Esophagus muscularis mucosa (tissue), 4 donors: ENCODE measurements around the gene PDIA5. TPM values are rescaled to one million over a fixed set of nuclear protein-coding genes. Genes with fewer than 3 reads are reported as not detected.

ENCODE experiments used
- DNase-seq: peaks from one replicate; pipeline ENCODE4 v3.0.0-alpha.2; 2017; ENCODE audit errors: extremely low spot score
- H3K27ac ChIP-seq, 4 donors: fragments of 200-600 bp; sonication (generic); replicated peaks in 1 of 4; 1 replicate in 3 of 4; 2 replicates in 1 of 4; pipeline ENCODE4 v1.5.1; 2016 to 2019; ENCODE audit warnings: mild to moderate bottlenecking in 1 of 4
- H3K27me3 ChIP-seq, 4 donors: fragments of 200-600 bp; sonication (generic); one replicate each; pipeline versions ENCODE4 v1.5.1 to v1.6.0; 2016 to 2019
- H3K36me3 ChIP-seq, 4 donors: fragments of 200-600 bp; sonication (generic); one replicate each; pipeline ENCODE4 v1.5.1; 2016 to 2019
- H3K4me1 ChIP-seq, 4 donors: fragments of 200-600 bp; sonication (generic); one replicate each; pipeline ENCODE4 v1.5.1; 2016 to 2019
- H3K4me3 ChIP-seq, 4 donors: fragments of 200-600 bp; sonication (generic); 1 replicate in 2 of 4; 2 replicates in 2 of 4; pipeline ENCODE4 v1.5.1; 2016 to 2019; ENCODE audit warnings: mild to moderate bottlenecking in 4 of 4, moderate library complexity in 1 of 4
- H3K9me3 ChIP-seq, 4 donors: fragments of 200-600 bp; sonication (generic); 1 replicate in 3 of 4; 2 replicates in 1 of 4; pipeline ENCODE4 v1.5.1; 2016 to 2019
- CTCF ChIP-seq, 3 experiments: fragments of 200-600 bp in 2 of 3; fragments of 450-650 bp in 1 of 3; sonication (generic) in 2 of 3; IDR thresholded peaks; one replicate each; pipeline ENCODE4 v1.5.1; 2017 to 2019; ENCODE audit warnings: antibody characterized with exemption in 3 of 3, mild to moderate bottlenecking in 2 of 3, moderate library complexity in 1 of 3
- EP300 ChIP-seq: sonication (generic); formaldehyde crosslinking; IDR thresholded peaks from one replicate; pipeline ENCODE4 v1.6.1; 2017; ENCODE audit warnings: antibody characterized with exemption
- POLR2A ChIP-seq: fragments of 450-650 bp; IDR thresholded peaks from one replicate; pipeline ENCODE4 v1.6.1; 2017; ENCODE audit warnings: antibody characterized with exemption, moderate library complexity, mild to moderate bottlenecking, low read depth
- POLR2AphosphoS5 ChIP-seq, 2 donors: sonication (generic); formaldehyde crosslinking; IDR thresholded peaks; one replicate each; pipeline ENCODE4 v1.6.1; 2017; ENCODE audit warnings: antibody characterized with exemption in 2 of 2
- WGBS: methylation state at CpG from one replicate; pipeline ENCODE4 v1.1.5; 2018; 5-methylcytosine and 5-hydroxymethylcytosine counted together
- intact Hi-C: fragments of 100-400 bp; cut with DNase I; formaldehyde crosslinking; loops from one replicate; pipeline ENCODE4 v1.15.1; 2023
- total RNA-seq, 4 donors: library from RNA; depleted of rRNA; stranded (reverse); fragments of >200 nt; gene quantifications; one replicate each; pipeline versions ENCODE4 v1.1.0 to v1.2.1, GENCODE V29; 2016

PDIA5 gene
- total RNA-seq, 4 donors from 2014 or later, result 12.5 to 16.4 (median 15.1) TPM

DNA sequence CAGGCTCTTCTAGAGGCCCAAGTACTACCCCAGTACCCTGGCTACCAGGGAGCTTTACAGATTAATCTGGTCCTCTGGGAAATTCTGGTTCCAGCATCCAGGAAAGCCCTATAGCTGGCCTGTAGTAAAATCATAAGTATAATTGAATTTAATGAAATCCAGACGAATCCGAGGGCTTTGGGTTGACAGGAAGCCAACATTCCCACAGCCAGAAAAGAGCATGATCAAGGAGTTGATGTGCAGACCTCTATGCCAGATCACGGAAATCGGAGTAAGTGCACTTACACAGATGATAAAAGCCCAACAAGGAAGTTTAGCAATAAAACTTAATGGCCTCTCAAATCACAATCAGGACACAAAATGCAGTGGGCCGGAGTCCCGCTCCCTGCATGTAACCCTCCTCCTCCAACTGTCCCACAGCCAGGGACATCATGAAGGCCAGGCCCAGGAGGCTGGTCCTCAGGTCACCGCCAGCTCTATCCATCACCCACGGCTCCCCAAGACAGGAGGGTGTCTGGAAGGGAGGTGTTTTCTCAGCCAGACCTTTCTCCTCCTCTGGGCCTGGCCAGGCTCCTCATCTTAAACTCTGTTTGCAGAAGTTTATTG, 72.1 kb downstream of the PDIA5 start:
- no peak for DNase-seq
- Histone ChIP-seq H3K36me3 (peaks cover 0 to 53% (median 21%) of the 10 kb centered on the region in 4 donors), H3K9me3 (no peaks in the 10 kb centered on the region), H3K4me1 (no peaks in the 10 kb centered on the region), H3K4me3 (no peak overlapping the region), H3K27ac (no peak overlapping the region), H3K27me3 (no peaks in the 10 kb centered on the region)
- TF ChIP-seq EP300, result no peak
- TF ChIP-seq POLR2A, result no peak
- no peak for TF ChIP-seq POLR2AphosphoS5 (IDR thresholded peaks at IDR 0.05)
- no peak for TF ChIP-seq CTCF (IDR thresholded peaks at IDR 0.05)
- WGBS, result 65% methylated on average over 8 of the region's 8 CpGs
- intact Hi-C loops, result no loop called here

- TF ChIP-seq CTCF (IDR thresholded peaks at IDR 0.05) (no peak), EP300 (no peak), POLR2A (no peak), POLR2AphosphoS5 (IDR thresholded peaks at IDR 0.05) (no peak)
- Histone ChIP-seq H3K9me3 (no peaks in the 10 kb centered on the region), H3K27ac (no peak overlapping the region), H3K36me3 (peaks cover 0 to 53% (median 21%) of the 10 kb centered on the region in 4 donors), H3K4me1 (no peaks in the 10 kb centered on the region), H3K27me3 (no peaks in the 10 kb centered on the region), H3K4me3 (no peak overlapping the region)
- no peak for DNase-seq
- intact Hi-C loops, result no loop called here
- WGBS, result 79% methylated on average over 5 of the region's 5 CpGs
Observed at GRCh38 chr3:123139522-123139921, 72.7 kb downstream of the PDIA5 start.

DNA sequence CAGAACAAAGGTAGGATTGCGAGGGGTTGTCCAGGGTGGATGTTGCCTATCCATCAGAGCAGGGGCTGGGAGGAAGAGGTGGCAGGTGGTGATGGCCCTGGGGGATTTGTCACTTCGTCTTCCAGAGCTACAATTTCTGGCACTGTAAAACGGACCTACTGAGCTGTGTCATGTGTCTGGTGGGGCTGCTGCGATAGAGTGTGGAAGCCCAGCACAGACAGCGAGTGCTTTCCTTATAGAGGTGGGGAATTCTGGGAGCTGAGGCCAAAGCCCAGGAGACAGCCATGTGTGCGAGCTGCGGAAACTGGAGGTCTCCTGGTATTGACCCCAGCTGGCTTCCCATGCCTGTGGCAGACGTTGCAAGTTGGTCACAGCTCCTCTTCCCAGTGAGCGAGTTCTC, 73.7 kb downstream of the PDIA5 start:
- Histone ChIP-seq H3K27ac (no peak overlapping the region), H3K36me3 (peaks cover under 1 to 55% (median 26%) of the 10 kb centered on the region in 4 donors), H3K27me3 (no peaks in the 10 kb centered on the region), H3K4me3 (no peak overlapping the region), H3K9me3 (no peaks in the 10 kb centered on the region), H3K4me1 (no peaks in the 10 kb centered on the region)
- 85% methylated on average over 9 of the region's 9 CpGs for WGBS
- no peak for DNase-seq
- TF ChIP-seq POLR2A (no peak), EP300 (no peak), CTCF (IDR thresholded peaks at IDR 0.05) (no peak), POLR2AphosphoS5 (IDR thresholded peaks at IDR 0.05) (no peak)
- intact Hi-C loops, result loop anchor here (10.0 kb wide), 1 partner anchor 216 kb away; no protein-coding TSS in a partner anchor

DNA sequence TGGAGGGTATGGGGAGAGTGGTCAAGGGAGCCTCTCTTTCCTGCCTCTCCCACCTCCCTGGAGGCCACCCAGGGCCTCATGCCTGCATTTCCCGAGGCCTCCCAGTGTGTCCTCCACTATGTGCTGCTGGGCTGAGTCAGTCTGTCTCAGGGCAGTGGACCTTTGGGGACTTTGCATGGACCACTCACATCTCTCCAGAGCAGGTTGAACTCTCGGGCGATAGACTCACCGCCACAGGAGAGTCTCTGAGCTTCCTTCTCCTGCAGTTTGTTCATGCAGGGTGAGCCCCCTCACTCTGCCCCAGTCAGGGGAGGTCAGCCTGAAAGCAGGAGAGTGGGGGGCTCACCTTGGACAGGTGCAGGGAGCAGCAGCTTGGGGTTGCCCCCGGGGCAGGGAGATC, 74.5 kb downstream of the PDIA5 start:
- no peaks in the 10 kb centered on the region for H3K9me3 ChIP-seq

More for the DNA sequence above, 74.5 kb downstream of the PDIA5 start:
- Histone ChIP-seq H3K4me1 (no peaks in the 10 kb centered on the region), H3K27ac (no peak overlapping the region), H3K36me3 (peaks cover 8 to 57% (median 34%) of the 10 kb centered on the region in 4 donors), H3K4me3 (no peak overlapping the region), H3K27me3 (no peaks in the 10 kb centered on the region)
- intact Hi-C loops, result loop anchor here (10.0 kb wide), 1 partner anchor 216 kb away; no protein-coding TSS in a partner anchor
- 93% methylated on average over 5 of the region's 5 CpGs for WGBS
- DNase-seq, result no peak
- TF ChIP-seq EP300 (no peak), POLR2AphosphoS5 (IDR thresholded peaks at IDR 0.05) (no peak), CTCF (IDR thresholded peaks at IDR 0.05) (no peak), POLR2A (no peak)
